Activated CD8-positive, alpha-beta memory T cell treated with anti-CD3 and anti-CD28 coated beads for 24 hours (primary cell): Measurements from ENCODE around the gene AOPEP.
"Not testable (repeated sequence)": the region's sequence is repeated elsewhere in the genome, so short reads cannot be mapped to it uniquely, and the experiment has no call there.

Experiments
- DNase-seq: peaks from one replicate; pipeline ENCODE4 v3.0.0-alpha.2; 2020

AOPEP gene

DNA sequence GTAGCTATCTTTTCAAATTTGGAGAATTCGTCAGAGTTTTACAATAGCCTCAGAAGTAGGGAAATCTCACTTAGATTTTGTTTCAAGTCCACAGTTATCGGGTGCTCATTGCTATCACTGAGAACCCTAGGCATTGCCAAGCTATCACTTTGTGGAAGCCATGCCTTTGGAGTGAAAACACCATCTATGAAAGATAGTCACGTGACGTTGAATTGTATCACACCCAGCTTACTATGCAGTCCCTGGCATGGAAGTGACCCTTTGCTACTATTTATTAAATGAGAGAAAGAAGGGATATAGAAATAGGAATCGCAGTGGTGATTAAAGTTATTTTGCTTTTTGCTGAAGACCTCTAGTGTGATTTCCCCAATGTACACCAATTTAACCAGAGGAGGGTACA lies 97.2 kb downstream of the AOPEP start:
- DNase-seq = no peak

- DNase-seq = no peak
Observed at GRCh38 chr9:94824411-94824810, 97.9 kb downstream of the AOPEP start.

DNA sequence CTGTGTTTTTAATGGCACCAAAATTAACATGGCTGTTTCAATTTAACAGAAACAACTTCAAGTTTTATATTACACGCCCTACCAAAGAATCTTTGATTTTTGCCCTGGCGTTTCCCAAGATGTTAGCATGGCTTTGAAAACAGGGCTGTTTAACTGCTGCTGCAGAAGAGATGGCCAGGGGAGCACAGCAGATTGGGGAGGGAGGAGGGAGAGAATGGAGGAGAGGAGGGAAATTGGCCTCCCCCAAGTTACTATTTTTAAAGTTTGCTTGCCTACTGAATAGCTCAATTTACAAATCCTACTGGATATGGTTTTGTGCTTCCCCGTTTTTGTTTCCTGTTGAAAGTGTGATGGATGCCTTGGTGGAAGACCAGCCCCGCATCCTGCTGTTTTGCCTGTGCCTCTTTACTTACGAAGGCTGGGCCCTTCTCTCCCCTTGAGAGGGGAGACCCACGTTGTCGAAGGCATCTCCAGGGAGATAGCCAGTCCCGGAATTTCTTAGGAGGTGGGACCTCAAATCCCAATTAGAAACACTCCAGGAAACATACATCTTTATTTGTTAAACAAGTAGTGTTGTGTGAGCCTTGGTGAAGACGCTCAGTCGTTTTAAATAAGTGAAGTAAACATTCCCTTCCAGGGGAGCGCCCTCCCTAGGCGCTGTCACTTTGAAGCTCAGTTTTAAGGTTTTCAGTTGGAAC lies 98.6 kb downstream of the AOPEP start:
- DNase-seq = no peak

- no peak for DNase-seq
Observed at GRCh38 chr9:94825611-94825958, 99.1 kb downstream of the AOPEP start.

GRCh38 chr9:94826044-94826443 lies 99.5 kb downstream of the AOPEP start:
- no peak for DNase-seq

DNA sequence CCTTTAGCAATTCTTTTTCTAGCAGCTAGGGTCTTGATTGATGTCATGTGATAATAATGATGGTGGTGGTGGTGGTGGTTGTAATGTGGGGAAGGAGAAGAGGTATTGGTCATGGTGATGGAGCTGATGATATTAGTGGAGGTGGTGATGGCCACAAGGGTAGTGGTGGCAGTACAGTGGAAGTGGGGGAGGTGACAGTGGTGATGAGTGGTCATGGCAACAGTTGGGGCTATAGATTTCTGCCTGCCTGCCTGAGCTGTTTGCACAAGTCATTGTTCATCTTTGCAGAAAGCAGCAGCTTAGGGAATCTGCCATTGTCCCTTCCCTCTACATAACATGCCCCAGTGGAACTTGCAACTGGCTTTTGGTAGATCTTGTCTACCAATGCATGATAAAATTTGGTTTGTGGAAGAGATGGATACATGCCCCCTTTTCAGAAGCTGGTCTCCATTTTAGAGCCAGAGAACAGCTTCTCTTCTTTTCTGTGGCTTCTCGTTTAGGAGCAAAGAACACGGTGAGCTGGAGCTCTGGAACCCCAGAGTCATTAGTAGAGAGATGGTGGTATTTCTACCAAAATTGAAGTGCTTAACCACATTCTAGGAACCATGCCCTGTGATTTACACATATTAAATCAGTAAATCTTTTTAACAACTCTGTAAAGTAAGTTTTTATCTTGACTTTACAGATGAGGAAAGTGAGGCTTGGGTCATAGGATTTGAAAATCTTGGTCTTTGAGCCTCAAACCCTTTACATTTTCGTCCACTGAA lies 100.3 kb downstream of the AOPEP start:
- no peak for DNase-seq

DNA sequence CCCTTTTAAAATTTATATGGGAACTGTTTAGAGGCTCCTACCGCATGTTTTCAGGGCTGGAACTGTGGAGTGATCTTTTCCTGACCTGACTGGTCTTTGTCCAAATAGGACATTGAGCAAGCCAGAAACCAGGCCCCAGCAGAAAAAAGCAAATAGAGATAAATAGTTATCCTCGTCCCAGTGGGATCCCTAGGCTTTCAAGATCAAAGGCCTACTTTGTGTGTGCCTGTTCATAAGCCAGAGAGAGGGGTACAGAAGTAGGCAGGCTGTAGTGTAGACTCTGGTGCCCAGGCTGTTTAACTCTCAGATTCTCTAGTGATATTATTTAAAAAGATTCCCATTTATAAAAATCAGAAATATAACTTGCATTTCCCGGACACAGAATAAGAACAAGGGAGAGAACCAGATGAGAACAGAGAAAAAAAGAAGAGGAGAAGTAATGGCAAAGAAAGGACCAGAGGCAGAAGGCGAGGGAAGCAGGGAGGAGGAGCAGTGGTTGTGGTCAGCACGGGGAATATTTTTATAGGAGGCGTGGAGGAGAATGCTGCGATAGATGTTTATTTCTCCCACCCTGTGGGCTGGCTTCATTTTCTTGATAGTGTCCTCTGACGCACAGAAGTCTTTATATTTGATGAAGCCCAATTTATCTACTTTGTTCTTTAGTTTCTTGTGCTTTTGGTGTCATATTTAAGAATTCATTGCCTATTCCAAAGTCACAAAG lies 101.2 kb downstream of the AOPEP start:
- no peak for DNase-seq

DNA sequence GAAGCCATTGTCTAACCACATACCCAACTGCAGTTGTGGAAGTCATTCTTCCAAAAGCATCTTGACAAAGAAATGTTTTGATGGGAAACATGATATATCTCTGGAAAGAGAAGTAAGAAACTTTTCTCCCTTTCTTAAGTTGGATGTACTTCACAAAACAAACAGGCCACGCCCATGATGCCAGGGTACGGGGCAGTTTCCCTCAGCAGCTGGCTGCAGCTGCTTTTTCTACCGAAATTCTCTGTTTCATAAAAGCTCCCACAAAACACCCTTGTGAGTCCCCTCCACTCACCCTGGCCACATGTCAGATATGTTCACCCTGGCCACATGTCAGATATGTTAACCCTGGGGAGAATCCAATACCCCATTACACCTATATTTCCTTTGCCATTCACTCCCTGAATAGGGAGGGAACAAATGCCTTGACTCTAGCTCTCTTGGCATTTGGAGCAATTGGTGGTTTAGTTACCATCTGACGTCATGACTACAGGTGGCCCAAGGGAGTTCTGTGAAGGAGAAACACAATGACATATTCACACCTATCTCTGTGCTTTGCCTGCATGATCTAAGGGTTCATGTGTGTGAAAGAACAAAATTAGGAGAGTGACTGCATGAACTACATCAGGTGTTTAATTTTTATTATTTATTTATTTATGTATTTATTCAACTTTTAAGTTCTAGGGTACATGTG lies 103.0 kb downstream of the AOPEP start:
- no peak for DNase-seq

GRCh38 chr9:94830071-94830604 lies 103.6 kb downstream of the AOPEP start:
- DNase-seq = not testable (repeated sequence)

- no peak for DNase-seq
Observed at GRCh38 chr9:94833802-94834201, 107.3 kb downstream of the AOPEP start.

DNA sequence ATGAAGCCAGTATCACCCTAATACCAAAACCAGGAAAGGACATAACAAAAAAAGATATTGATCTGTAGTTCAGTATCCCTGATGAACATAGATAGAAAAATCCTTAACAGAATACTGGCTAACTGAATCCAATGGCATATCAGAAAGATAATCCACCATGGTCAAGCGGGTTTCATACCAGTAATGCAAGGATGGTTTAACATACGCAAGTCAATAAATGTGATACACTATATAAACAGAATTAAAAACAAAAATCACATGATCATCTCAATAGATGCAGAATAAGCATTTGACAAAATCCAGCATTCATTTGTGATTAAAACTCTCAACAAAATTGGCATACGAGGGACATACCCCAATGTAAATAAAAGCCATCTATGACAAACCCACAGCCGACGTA lies 110.9 kb downstream of the AOPEP start:
- DNase-seq = no peak

GRCh38 chr9:94839398-94839797 lies 112.9 kb downstream of the AOPEP start:
- DNase-seq = no peak

DNA sequence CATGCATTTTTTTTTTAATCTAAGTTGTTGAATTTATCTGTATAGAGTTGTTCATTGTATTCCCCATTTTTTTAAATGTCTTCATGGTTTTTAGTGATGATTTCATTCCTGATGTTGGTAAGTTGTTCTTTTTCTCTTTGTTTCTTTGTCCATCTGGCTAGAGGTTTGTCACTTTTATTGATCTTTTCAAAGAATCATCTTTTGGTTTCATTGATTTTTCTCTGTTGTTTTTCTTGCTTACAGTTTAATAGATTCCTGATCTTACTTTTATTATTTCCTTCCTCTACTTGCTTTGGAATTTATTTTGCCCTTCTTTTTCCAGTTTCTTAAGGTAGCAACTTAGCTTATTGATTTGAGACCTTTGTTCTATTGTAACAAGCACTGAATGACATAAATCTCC lies 114.2 kb downstream of the AOPEP start:
- DNase-seq = no peak

DNA sequence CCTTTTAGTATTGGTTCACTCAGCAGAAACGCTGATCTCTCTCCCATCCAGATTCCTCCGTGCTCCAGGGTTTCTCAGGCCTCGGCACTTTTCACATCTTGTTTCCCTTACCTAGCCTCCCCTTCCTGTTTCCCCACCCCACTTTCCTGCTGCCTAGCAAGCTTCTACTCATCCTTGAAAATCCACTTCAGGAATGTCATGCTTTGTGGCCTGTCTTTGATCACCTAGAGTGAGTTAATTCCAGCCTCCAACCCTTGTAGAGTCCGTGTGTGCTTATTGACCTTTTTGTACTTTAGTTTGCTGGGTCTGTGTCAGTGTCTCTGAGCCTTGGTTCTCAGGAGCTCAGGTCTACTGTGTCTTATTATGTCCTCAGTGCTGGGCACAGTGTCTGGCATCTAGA lies 116.6 kb downstream of the AOPEP start:
- no peak for DNase-seq

- no peak for DNase-seq
Observed at GRCh38 chr9:94846739-94847138, 120.2 kb downstream of the AOPEP start.

DNA sequence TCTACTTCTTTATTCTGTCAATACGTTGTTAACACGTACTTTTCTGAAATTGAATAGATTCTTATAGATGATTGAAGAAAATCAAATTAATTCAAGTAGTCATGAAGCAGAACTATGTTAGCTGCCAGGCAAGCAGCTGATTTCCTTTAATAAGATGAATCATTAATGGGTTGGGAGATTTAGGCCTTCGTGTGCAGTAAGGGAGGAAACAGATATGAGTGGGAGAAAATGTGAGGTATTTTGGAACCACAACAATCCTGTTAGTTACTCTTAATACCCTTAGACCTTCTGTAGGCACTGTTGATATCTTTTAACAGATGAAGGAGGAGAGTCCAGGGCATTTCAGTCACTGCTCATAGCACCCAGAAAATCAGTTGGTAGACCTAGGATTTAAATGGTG lies 121.0 kb downstream of the AOPEP start:
- DNase-seq = no peak

DNA sequence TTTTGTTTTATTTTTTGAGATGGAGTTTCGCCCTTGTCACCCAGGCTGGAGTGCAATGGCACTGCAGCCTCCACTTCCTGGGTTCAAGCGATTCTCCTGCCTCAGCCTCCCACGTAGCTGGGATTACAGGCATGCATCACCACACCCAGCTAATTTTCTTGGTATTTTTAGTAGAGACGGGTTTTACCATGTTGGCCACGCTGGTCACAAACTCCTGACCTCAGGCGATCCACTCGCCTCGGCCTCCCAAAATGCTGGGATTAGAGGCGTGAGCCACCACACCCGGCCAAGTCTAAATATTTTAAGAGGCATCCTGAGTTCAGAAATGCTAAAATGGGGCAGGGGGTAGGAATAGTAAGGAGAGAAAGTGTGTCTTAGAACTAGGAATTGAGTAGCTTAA lies 122.3 kb downstream of the AOPEP start:
- DNase-seq = not testable (repeated sequence)

- no peak for DNase-seq
Observed at GRCh38 chr9:94850540-94851434, 124.3 kb downstream of the AOPEP start.

GRCh38 chr9:94851467-94851866 lies 125.0 kb downstream of the AOPEP start:
- no peak for DNase-seq

DNA sequence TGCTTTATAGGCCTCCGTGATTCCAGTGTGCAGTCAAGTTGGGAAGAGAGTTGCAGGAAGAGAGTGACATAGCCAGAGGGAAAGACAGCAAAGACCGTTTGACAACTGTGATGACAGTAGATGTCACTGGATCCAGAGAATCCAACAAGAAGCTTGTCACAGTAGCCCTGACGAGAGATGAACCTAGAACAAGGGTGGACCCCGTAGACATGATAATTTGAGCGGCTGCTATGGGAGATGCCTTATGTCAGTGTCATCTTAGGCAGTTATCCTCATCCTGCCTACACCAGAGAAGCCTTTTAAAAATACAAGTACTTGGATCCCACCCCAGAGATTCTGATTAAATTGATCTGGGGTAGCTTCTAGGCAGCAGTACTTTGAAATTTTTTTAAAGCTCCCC lies 125.4 kb downstream of the AOPEP start:
- no peak for DNase-seq

DNA sequence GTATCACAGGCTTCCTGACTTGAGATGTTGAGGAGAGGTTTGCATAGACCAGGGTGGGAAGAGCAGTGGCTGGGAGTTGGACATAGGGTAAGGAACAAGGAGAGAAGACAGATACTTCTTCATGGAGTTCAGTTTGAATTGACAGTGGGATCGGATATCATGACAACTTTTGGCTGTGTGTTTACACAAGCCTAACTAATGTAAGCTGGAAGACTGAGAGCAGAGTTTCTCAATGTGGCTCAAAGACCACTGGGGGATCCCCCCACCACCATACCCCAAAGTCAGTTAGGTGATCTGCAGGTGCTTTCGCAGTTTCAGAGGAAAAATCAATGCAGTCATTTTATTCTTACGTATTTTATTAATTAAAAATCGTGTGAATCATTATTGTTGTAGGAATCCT lies 125.9 kb downstream of the AOPEP start:
- DNase-seq = no peak

DNA sequence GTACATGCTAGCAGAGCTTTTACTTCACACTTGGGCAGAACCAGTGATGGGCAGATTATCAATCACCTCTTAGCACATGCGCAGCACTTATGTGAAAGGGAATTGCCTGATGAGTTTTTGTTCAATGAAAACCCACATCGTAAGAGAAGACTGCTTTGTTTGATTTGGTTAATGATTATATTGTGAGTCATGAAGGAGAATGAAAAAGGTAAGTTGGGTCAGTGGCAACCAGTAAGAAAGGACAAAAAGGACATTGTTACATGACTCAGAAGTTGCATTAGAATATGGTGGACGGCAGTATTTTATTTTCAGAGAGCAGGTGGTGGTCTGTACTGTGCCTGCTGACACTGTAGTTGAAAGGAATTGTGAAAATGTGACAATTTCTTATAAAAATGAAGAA lies 127.4 kb downstream of the AOPEP start:
- no peak for DNase-seq
